HepG2 (cell line): ENCODE data around the gene HES3. TPM values are rescaled to one million over a fixed set of nuclear protein-coding genes. Genes with fewer than 3 reads are reported as not detected.

Source experiments
- ELF3 ChIP-seq: IDR thresholded peaks from 2 replicates; pipeline ENCODE4 v1.6.1; 2016; ENCODE audit warnings: missing genetic modification reagents, missing compliant biosample characterization
- GTF3A ChIP-seq: sonication (generic); formaldehyde crosslinking; conservative IDR thresholded peaks from 2 replicates; pipeline ENCODE4 v1.4.0; 2020; ENCODE audit warnings: mild to moderate bottlenecking, missing genetic modification reagents
- JDP2 ChIP-seq: sonication (generic); formaldehyde crosslinking; IDR thresholded peaks from 2 replicates; pipeline ENCODE4 v1.8.1; 2022; ENCODE audit warnings: missing genetic modification reagents, borderline replicate concordance
- MEF2D ChIP-seq: sonication (generic); formaldehyde crosslinking; IDR thresholded peaks from 2 replicates; pipeline ENCODE4 v1.5.1; 2020; ENCODE audit warnings: mild to moderate bottlenecking, missing genetic modification reagents
- MYC ChIP-seq: sonication (generic); formaldehyde crosslinking; IDR thresholded peaks from 2 replicates; pipeline ENCODE4 v1.9.0; 2021; ENCODE audit warnings: missing genetic modification reagents, borderline replicate concordance
- RCOR2 ChIP-seq: IDR thresholded peaks from 2 replicates; pipeline ENCODE4 v1.6.1; 2016; ENCODE audit warnings: missing biosample characterization, missing genetic modification reagents
- RELA ChIP-seq: sonication (generic); formaldehyde crosslinking; IDR thresholded peaks from 2 replicates; pipeline ENCODE4 v1.4.0; 2020; ENCODE audit warnings: missing genetic modification reagents
- SATB2 ChIP-seq: sonication (generic); formaldehyde crosslinking; IDR thresholded peaks from 2 replicates; pipeline ENCODE4 v1.5.0; 2020; ENCODE audit warnings: missing genetic modification reagents
- SPEN ChIP-seq: sonication (generic); formaldehyde crosslinking; IDR thresholded peaks from 2 replicates; pipeline ENCODE4 v1.5.1; 2020; ENCODE audit warnings: low read depth, mild to moderate bottlenecking, missing genetic modification reagents
- XRCC5 ChIP-seq: fragments of 200-400 bp; formaldehyde crosslinking; optimal IDR thresholded peaks from 2 replicates; pipeline ENCODE3; 2017; ENCODE audit warnings: mild to moderate bottlenecking, low read length
- ZNF138 ChIP-seq: sonication (generic); formaldehyde crosslinking; IDR thresholded peaks from 2 replicates; pipeline ENCODE4 v1.5.0; 2020; ENCODE audit warnings: mild to moderate bottlenecking, low read depth, missing genetic modification reagents
- ZNF430 ChIP-seq: sonication (generic); formaldehyde crosslinking; IDR thresholded peaks from 2 replicates; pipeline ENCODE4 v1.9.0; 2021; ENCODE audit warnings: mild to moderate bottlenecking, missing genetic modification reagents
- ZNF761 ChIP-seq: sonication (generic); formaldehyde crosslinking; conservative IDR thresholded peaks from 2 replicates; pipeline ENCODE4 v1.4.0; 2020; ENCODE audit warnings: mild to moderate bottlenecking, missing genetic modification reagents
- ZNF772 ChIP-seq: sonication (generic); formaldehyde crosslinking; IDR thresholded peaks from 2 replicates; pipeline ENCODE4 v1.5.0; 2020; ENCODE audit warnings: mild to moderate bottlenecking, missing genetic modification reagents
- ZNF782 ChIP-seq: sonication (generic); formaldehyde crosslinking; IDR thresholded peaks from 2 replicates; pipeline ENCODE4 v1.4.0; 2020; ENCODE audit warnings: missing genetic modification reagents, mild to moderate bottlenecking, borderline replicate concordance
- ZNF839 ChIP-seq: sonication (generic); formaldehyde crosslinking; IDR thresholded peaks from 2 replicates; pipeline ENCODE4 v1.4.0; 2020; ENCODE audit warnings: missing genetic modification reagents, mild to moderate bottlenecking, borderline replicate concordance
- ZZZ3 ChIP-seq: sonication (generic); formaldehyde crosslinking; IDR thresholded peaks from 2 replicates; pipeline ENCODE4 v1.4.0; 2020; ENCODE audit warnings: missing genetic modification reagents, mild to moderate bottlenecking, borderline replicate concordance
- polyA plus RNA-seq, 8 experiments: library from polyadenylated mRNA; depleted of rRNA in 3 of 8; stranded (reverse) in 7 of 8; unstranded in 1 of 8; fragments of >200 nt; fragmentation: Illumina TruSeq in 4 of 8; extraction: Trizol in 4 of 8; gene quantifications; 2 replicates each; pipeline versions ENCODE4 v1.2.1 to v1.2.3, GENCODE V29; 2011 to 2016; ENCODE audit warnings: low read depth in 4 of 8, missing spikeins in 1 of 8, mixed read lengths in 1 of 8; ENCODE audit not compliant: insufficient read depth in 1 of 8
- total RNA-seq, 5 experiments: library from RNA; depleted of rRNA; stranded (reverse); fragments of >200 nt; fragmentation: Illumina TruSeq; extraction: Trizol; gene quantifications; 2 replicates each; pipeline ENCODE4 v1.2.3, GENCODE V29; 2016; ENCODE audit warnings: low read depth in 1 of 5
- TF ChIP-seq, protein P1 (sequence below): sonication (generic); formaldehyde crosslinking; IDR thresholded peaks from 2 replicates; pipeline ENCODE4 v1.5.1; 2020; ENCODE audit warnings: mild to moderate bottlenecking, missing genetic modification reagents, moderate library complexity
- TF ChIP-seq, protein P2 (sequence below): IDR thresholded peaks from 2 replicates; pipeline ENCODE4 v1.6.1; 2018; ENCODE audit warnings: missing genetic modification reagents
- TF ChIP-seq, protein P3 (sequence below): IDR thresholded peaks from 2 replicates; pipeline ENCODE4 v1.6.1; 2016; ENCODE audit warnings: low read depth
- TF ChIP-seq, protein P4 (sequence below): sonication (generic); formaldehyde crosslinking; conservative IDR thresholded peaks from 2 replicates; pipeline ENCODE4 v1.8.0; 2022; ENCODE audit warnings: low read depth, missing genetic modification reagents
- TF ChIP-seq, protein P5 (sequence below): sonication (generic); formaldehyde crosslinking; IDR thresholded peaks from 2 replicates; pipeline ENCODE4 v1.4.0; 2020; ENCODE audit warnings: missing genetic modification reagents, borderline replicate concordance

The HES3 gene
- total and polyA plus RNA-seq, 2 of the 13 experiments (the other 11 are each of a cell fraction or from before 2014, with no cell fraction given): not detected

DNA sequence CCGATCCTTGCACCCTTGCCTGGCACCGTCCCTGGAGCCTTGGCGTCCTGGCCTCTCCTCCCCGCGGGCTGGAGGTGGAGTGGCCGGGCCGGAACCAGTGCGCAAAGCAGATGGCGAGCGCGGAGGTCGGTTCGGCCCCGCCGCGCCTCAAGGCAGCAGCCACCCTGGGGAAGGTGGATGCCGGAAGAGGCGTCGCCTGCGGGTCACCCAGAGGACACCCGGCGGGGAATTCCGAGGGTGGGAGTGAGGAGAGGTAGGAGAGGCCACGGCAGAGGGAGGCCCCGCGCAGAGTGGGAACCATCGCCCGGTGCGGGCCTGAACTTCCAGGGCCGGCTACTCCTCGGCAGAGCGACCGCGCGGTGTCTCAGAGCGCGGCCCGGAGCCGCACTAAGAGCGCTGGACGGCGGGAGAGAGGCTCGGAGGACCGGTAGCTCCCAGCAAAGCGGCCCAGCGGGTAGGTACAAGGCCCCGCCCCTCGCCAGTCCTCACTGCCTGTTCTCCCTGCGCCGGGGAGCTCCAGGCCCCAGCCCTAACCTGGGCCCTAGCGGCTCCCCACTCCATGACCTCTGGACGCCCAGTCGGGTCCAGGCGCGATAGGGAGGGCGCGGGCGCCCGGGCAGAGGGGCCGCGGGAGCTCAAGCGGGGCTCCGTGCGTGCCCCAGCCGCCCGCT lies 38.0 kb upstream of the HES3 start, which contains the start of gene RNF207 (continued):
- TF ChIP-seq, protein P1, sequence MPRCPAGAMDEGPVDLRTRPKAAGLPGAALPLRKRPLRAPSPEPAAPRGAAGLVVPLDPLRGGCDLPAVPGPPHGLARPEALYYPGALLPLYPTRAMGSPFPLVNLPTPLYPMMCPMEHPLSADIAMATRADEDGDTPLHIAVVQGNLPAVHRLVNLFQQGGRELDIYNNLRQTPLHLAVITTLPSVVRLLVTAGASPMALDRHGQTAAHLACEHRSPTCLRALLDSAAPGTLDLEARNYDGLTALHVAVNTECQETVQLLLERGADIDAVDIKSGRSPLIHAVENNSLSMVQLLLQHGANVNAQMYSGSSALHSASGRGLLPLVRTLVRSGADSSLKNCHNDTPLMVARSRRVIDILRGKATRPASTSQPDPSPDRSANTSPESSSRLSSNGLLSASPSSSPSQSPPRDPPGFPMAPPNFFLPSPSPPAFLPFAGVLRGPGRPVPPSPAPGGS: 0 out of 2 replicates have a peak, but pooled peaks have one; percentile 66
- TF ChIP-seq RELA (CRISPR knock-in tag): peak; percentile 94; the same call in 1 of the 2 replicates
- TF ChIP-seq, protein P2, sequence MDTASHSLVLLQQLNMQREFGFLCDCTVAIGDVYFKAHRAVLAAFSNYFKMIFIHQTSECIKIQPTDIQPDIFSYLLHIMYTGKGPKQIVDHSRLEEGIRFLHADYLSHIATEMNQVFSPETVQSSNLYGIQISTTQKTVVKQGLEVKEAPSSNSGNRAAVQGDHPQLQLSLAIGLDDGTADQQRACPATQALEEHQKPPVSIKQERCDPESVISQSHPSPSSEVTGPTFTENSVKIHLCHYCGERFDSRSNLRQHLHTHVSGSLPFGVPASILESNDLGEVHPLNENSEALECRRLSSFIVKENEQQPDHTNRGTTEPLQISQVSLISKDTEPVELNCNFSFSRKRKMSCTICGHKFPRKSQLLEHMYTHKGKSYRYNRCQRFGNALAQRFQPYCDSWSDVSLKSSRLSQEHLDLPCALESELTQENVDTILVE (CRISPR knock-in tag): peak; percentile 74; the same call in 1 of the 2 replicates
- TF ChIP-seq ZNF772: peak; percentile 77; the same call in 1 of the 2 replicates
- TF ChIP-seq MYC: peak; percentile 67; the same call in 1 of the 2 replicates
- TF ChIP-seq ZNF138 (CRISPR knock-in tag): no peak
- TF ChIP-seq SATB2 (CRISPR knock-in tag): peak; percentile 68; the same call in 1 of the 2 replicates
- TF ChIP-seq SPEN (CRISPR knock-in tag): peak; percentile 66; the same call in 1 of the 2 replicates
- 0 out of 2 replicates have a peak, but pooled peaks have one; percentile 61 for TF ChIP-seq ZNF761
- no peak for TF ChIP-seq JDP2 (CRISPR knock-in tag)
- TF ChIP-seq, protein P3, sequence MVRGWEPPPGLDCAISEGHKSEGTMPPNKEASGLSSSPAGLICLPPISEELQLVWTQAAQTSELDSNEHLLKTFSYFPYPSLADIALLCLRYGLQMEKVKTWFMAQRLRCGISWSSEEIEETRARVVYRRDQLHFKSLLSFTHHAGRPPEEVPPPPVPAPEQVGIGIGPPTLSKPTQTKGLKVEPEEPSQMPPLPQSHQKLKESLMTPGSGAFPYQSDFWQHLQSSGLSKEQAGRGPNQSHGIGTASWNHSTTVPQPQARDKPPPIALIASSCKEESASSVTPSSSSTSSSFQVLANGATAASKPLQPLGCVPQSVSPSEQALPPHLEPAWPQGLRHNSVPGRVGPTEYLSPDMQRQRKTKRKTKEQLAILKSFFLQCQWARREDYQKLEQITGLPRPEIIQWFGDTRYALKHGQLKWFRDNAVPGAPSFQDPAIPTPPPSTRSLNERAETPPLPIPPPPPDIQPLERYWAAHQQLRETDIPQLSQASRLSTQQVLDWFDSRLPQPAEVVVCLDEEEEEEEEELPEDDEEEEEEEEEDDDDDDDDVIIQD (CRISPR knock-in tag): peak; percentile 27; the same call in 1 of the 2 replicates
- TF ChIP-seq RCOR2 (CRISPR knock-in tag): no peak
- TF ChIP-seq ZNF839 (CRISPR knock-in tag): no peak; the same call in none of the 2 replicates
- peak; percentile 46 for TF ChIP-seq XRCC5
- peak; percentile 60; the same call in 1 of the 2 replicates for TF ChIP-seq ZZZ3
- TF ChIP-seq, protein P4, sequence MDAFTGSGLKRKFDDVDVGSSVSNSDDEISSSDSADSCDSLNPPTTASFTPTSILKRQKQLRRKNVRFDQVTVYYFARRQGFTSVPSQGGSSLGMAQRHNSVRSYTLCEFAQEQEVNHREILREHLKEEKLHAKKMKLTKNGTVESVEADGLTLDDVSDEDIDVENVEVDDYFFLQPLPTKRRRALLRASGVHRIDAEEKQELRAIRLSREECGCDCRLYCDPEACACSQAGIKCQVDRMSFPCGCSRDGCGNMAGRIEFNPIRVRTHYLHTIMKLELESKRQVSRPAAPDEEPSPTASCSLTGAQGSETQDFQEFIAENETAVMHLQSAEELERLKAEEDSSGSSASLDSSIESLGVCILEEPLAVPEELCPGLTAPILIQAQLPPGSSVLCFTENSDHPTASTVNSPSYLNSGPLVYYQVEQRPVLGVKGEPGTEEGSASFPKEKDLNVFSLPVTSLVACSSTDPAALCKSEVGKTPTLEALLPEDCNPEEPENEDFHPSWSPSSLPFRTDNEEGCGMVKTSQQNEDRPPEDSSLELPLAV (CRISPR knock-in tag): no peak
- TF ChIP-seq GTF3A (CRISPR knock-in tag): peak; percentile 79
- peak; percentile 53; the same call in 1 of the 2 replicates for TF ChIP-seq ELF3 (CRISPR knock-in tag)
- peak; percentile 83; the same call in 1 of the 2 replicates for TF ChIP-seq ZNF782 (CRISPR knock-in tag)
- TF ChIP-seq, protein P5, sequence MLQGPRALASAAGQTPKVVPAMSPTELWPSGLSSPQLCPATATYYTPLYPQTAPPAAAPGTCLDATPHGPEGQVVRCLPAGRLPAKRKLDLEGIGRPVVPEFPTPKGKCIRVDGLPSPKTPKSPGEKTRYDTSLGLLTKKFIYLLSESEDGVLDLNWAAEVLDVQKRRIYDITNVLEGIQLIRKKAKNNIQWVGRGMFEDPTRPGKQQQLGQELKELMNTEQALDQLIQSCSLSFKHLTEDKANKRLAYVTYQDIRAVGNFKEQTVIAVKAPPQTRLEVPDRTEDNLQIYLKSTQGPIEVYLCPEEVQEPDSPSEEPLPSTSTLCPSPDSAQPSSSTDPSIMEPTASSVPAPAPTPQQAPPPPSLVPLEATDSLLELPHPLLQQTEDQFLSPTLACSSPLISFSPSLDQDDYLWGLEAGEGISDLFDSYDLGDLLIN (CRISPR knock-in tag): peak; percentile 47; the same call in 1 of the 2 replicates
- TF ChIP-seq ZNF430 (CRISPR knock-in tag): peak; percentile 55; the same call in 1 of the 2 replicates
- peak; percentile 84 for TF ChIP-seq MEF2D (CRISPR knock-in tag)
